Thyroid gland (tissue), 4 donors: ENCODE results near the gene PHLPP1. TPM values are rescaled to one million over a fixed set of nuclear protein-coding genes. Genes with fewer than 3 reads are reported as not detected.

Source experiments
- DNase-seq, 2 donors: peaks; one replicate each; pipeline ENCODE4 v3.0.0-alpha.2; 2019
- H3K27ac ChIP-seq, 3 donors: fragments of 200-600 bp; sonication (generic); 1 replicate in 2 of 3; 2 replicates in 1 of 3; pipeline ENCODE4 v1.5.1; 2016 to 2019; ENCODE audit warnings: mild to moderate bottlenecking in 1 of 3, moderate library complexity in 1 of 3
- H3K27me3 ChIP-seq: fragments of 200-600 bp; sonication (generic); one replicate; pipeline ENCODE4 v1.5.1; 2019
- H3K36me3 ChIP-seq, 2 donors: fragments of 200-600 bp; sonication (generic); one replicate each; pipeline ENCODE4 v1.5.1; 2016 to 2019
- H3K4me1 ChIP-seq, 2 donors: fragments of 200-600 bp; sonication (generic); one replicate each; pipeline ENCODE4 v1.5.1; 2017 to 2019
- H3K4me3 ChIP-seq, 3 donors: fragments of 200-600 bp; sonication (generic); replicated peaks in 1 of 3; 1 replicate in 2 of 3; 2 replicates in 1 of 3; pipeline ENCODE4 v1.5.1; 2016; ENCODE audit warnings: mild to moderate bottlenecking in 1 of 3
- H3K9me3 ChIP-seq: fragments of 200-600 bp; sonication (generic); one replicate; pipeline ENCODE4 v1.5.1; 2017
- CTCF ChIP-seq, 6 experiments: fragments of 200-600 bp in 3 of 6; fragments of 450-650 bp in 3 of 6; sonication (generic) in 3 of 6; IDR thresholded peaks; one replicate each; pipeline ENCODE4 v1.5.1; 2016 to 2019; ENCODE audit warnings: antibody characterized with exemption in 6 of 6, mild to moderate bottlenecking in 2 of 6, inconsistent platforms in 1 of 6, moderate library complexity in 1 of 6
- POLR2A ChIP-seq, 2 donors: fragments of 450-650 bp; IDR thresholded peaks; one replicate each; pipeline ENCODE4 v1.6.1; 2017; ENCODE audit warnings: antibody characterized with exemption in 2 of 2, mild to moderate bottlenecking in 2 of 2, moderate library complexity in 1 of 2
- WGBS, 2 donors: methylation state at CpG; one replicate each; pipeline ENCODE4 v1.1.5; 2017; 5-methylcytosine and 5-hydroxymethylcytosine counted together
- intact Hi-C: fragments of 100-400 bp; cut with DNase I; formaldehyde crosslinking; loops from one replicate; pipeline ENCODE4 v1.15.1; 2023
- total RNA-seq, 4 donors: library from RNA; depleted of rRNA; stranded (reverse); fragments of >200 nt; gene quantifications; one replicate each; pipeline ENCODE4 v1.2.3, GENCODE V29; 2016

Gene PHLPP1
- total RNA-seq, 4 donors from 2014 or later: 14.6 to 22.7 (median 20.4) TPM

GRCh38 chr18:63002305-63002704 lies 287.0 kb downstream of the PHLPP1 start:
- Histone ChIP-seq H3K4me3 (no peak overlapping the region), H3K4me1 (no peaks in the 10 kb centered on the region), H3K27ac (no peak overlapping the region), H3K27me3 (no peaks in the 10 kb centered on the region), H3K36me3 (no peaks in the 10 kb centered on the region), H3K9me3 (no peaks in the 10 kb centered on the region)
- no peak for DNase-seq
- intact Hi-C loops: no loop called here
- TF ChIP-seq POLR2A (IDR thresholded peaks at IDR 0.05) (no peak), CTCF (IDR thresholded peaks at IDR 0.05) (no peak)
- WGBS, 2 donors: 90 to 93% methylated on average over 6 of the region's 6 CpGs

- TF ChIP-seq CTCF (IDR thresholded peaks at IDR 0.05) (no peak), POLR2A (IDR thresholded peaks at IDR 0.05) (no peak)
- 83 to 87% methylated on average over 9 of the region's 9 CpGs for WGBS, 2 donors
These were observed 287.6 kb downstream of the PHLPP1 start for GRCh38 chr18:63002803-63003445.

GRCh38 chr18:63003899-63004298 lies 288.6 kb downstream of the PHLPP1 start:
- DNase-seq: no peak
- H3K4me1 ChIP-seq: no peaks in the 10 kb centered on the region
- H3K27ac ChIP-seq: no peak overlapping the region
- intact Hi-C loops: no loop called here
- no peaks in the 10 kb centered on the region for H3K36me3 ChIP-seq
- no peak overlapping the region for H3K4me3 ChIP-seq
- H3K27me3 ChIP-seq: no peaks in the 10 kb centered on the region
- TF ChIP-seq CTCF (IDR thresholded peaks at IDR 0.05): no peak
- TF ChIP-seq POLR2A (IDR thresholded peaks at IDR 0.05): no peak
- no peaks in the 10 kb centered on the region for H3K9me3 ChIP-seq
- 89 to 93% methylated on average over 5 of the region's 5 CpGs for WGBS, 2 donors

More at GRCh38 chr18:63002803-63003445, 287.6 kb downstream of the PHLPP1 start:
- Histone ChIP-seq H3K9me3 (no peaks in the 10 kb centered on the region), H3K4me3 (no peak overlapping the region), H3K4me1 (no peaks in the 10 kb centered on the region), H3K27ac (no peak overlapping the region), H3K36me3 (no peaks in the 10 kb centered on the region), H3K27me3 (no peaks in the 10 kb centered on the region)
- no peak for DNase-seq
- intact Hi-C loops: no loop called here

GRCh38 chr18:63004466-63005089 lies 289.2 kb downstream of the PHLPP1 start:
- no peaks in the 10 kb centered on the region for H3K4me1 ChIP-seq
- H3K4me3 ChIP-seq: no peak overlapping the region
- H3K9me3 ChIP-seq: no peaks in the 10 kb centered on the region
- H3K27ac ChIP-seq: no peak overlapping the region
- WGBS, 2 donors: 81 to 85% methylated on average over 9 of the region's 9 CpGs
- H3K27me3 ChIP-seq: no peaks in the 10 kb centered on the region
- TF ChIP-seq CTCF (IDR thresholded peaks at IDR 0.05) (no peak), POLR2A (IDR thresholded peaks at IDR 0.05) (no peak)
- DNase-seq: no peak
- H3K36me3 ChIP-seq: no peaks in the 10 kb centered on the region
- intact Hi-C loops: no loop called here

GRCh38 chr18:63005306-63005705 lies 290.0 kb downstream of the PHLPP1 start:
- no peak for TF ChIP-seq POLR2A (IDR thresholded peaks at IDR 0.05)
- TF ChIP-seq CTCF (IDR thresholded peaks at IDR 0.05): no peak
- H3K4me1 ChIP-seq: no peaks in the 10 kb centered on the region
- H3K27ac ChIP-seq: no peak overlapping the region
- H3K4me3 ChIP-seq: no peak overlapping the region
- whole genome bisulfite sequencing, 2 donors: 91 to 93% methylated on average over 8 of the region's 8 CpGs
- DNase-seq: no peak
- H3K36me3 ChIP-seq: no peaks in the 10 kb centered on the region
- no peaks in the 10 kb centered on the region for H3K27me3 ChIP-seq
- H3K9me3 ChIP-seq: no peaks in the 10 kb centered on the region
- intact Hi-C loops: no loop called here
